Neural progenitor cell (in vitro differentiated cells): Measurements from ENCODE around the gene SKOR1. TPM values are rescaled to one million over a fixed set of nuclear protein-coding genes. Genes with fewer than 3 reads are reported as not detected.

Experiments used
- DNase-seq: peaks from one replicate; pipeline ENCODE4 v3.0.0-alpha.2; 2016; ENCODE audit warnings: low spot score
- H2AFZ ChIP-seq: fragments of 200-600 bp; sonication (generic); replicated peaks from 2 replicates; pipeline ENCODE4 v1.6.1; 2016; ENCODE audit warnings: antibody characterized with exemption
- H3F3A ChIP-seq: fragments of 200-600 bp; sonication (generic); 2 replicates; pipeline ENCODE4 v1.6.1; 2016; ENCODE audit warnings: antibody characterized with exemption, low read depth
- H3K27ac ChIP-seq: fragments of 200-600 bp; sonication (generic); 2 replicates; pipeline ENCODE4 v1.5.1; 2016; ENCODE audit warnings: mild to moderate bottlenecking
- H3K27me3 ChIP-seq: fragments of 200-600 bp; sonication (generic); 2 replicates; pipeline ENCODE4 v1.6.1; 2016; ENCODE audit warnings: mild to moderate bottlenecking, moderate library complexity
- H3K36me3 ChIP-seq: fragments of 200-600 bp; sonication (generic); 2 replicates; pipeline ENCODE4 v1.5.1; 2016
- H3K4me1 ChIP-seq: fragments of 200-600 bp; sonication (generic); 2 replicates; pipeline ENCODE4 v1.6.1; 2016; ENCODE audit warnings: mixed run types
- H3K4me2 ChIP-seq: fragments of 200-600 bp; sonication (generic); 2 replicates; pipeline ENCODE4 v1.6.1; 2016
- H3K4me3 ChIP-seq: fragments of 200-600 bp; sonication (generic); 2 replicates; pipeline ENCODE4 v1.5.1; 2016
- H3K79me2 ChIP-seq: fragments of 200-600 bp; sonication (generic); 2 replicates; pipeline ENCODE4 v1.6.1; 2016; ENCODE audit warnings: low read depth
- H3K9ac ChIP-seq: fragments of 200-600 bp; sonication (generic); 2 replicates; pipeline ENCODE4 v1.6.1; 2016
- H3K9me3 ChIP-seq: fragments of 200-600 bp; sonication (generic); 2 replicates; pipeline ENCODE4 v1.5.1; 2016; ENCODE audit warnings: low read depth
- H4K20me1 ChIP-seq: fragments of 200-600 bp; sonication (generic); 2 replicates; pipeline ENCODE4 v1.6.1; 2016; ENCODE audit warnings: low read depth
- H3K27ac Mint-ChIP-seq: 3 replicates; pipeline ENCODE4 v1.8.0; 2021; ENCODE audit warnings: mixed read lengths
- H3K27me3 Mint-ChIP-seq: 2 replicates; pipeline ENCODE4 v1.8.0; 2022; ENCODE audit warnings: low read depth, mild to moderate bottlenecking, inconsistent platforms, moderate library complexity, mixed read lengths; ENCODE audit not compliant: insufficient read depth
- H3K36me3 Mint-ChIP-seq: 3 replicates; pipeline ENCODE4 v1.8.0; 2021; ENCODE audit warnings: mixed read lengths
- H3K4me1 Mint-ChIP-seq: 3 replicates; pipeline ENCODE4 v1.8.0; 2021; ENCODE audit warnings: mixed read lengths
- H3K4me3 Mint-ChIP-seq: 3 replicates; pipeline ENCODE4 v1.8.0; 2021; ENCODE audit warnings: mild to moderate bottlenecking, moderate library complexity, mixed read lengths
- H3K9me3 Mint-ChIP-seq: 3 replicates; pipeline ENCODE4 v1.8.0; 2020; ENCODE audit warnings: mixed read lengths
- EZH2 ChIP-seq: fragments of 200-600 bp; sonication (generic); IDR thresholded peaks from 2 replicates; pipeline ENCODE4 v1.6.1; 2017; ENCODE audit warnings: antibody characterized with exemption, mild to moderate bottlenecking, moderate library complexity
- EZH2phosphoT487 ChIP-seq: fragments of 200-600 bp; sonication (generic); IDR thresholded peaks from 2 replicates; pipeline ENCODE4 v1.6.1; 2017; ENCODE audit warnings: antibody characterized with exemption
- total RNA-seq: library from RNA; depleted of rRNA; stranded (reverse); fragments of >200 nt; gene quantifications from 2 replicates; pipeline ENCODE4 v1.2.3, GENCODE V29; 2015; ENCODE audit warnings: low replicate concordance
- TF ChIP-seq, protein P1 (sequence below): fragments of 200-600 bp; sonication (generic); IDR thresholded peaks from 2 replicates; pipeline ENCODE4 v1.5.1; 2017; ENCODE audit warnings: antibody characterized with exemption, mild to moderate bottlenecking

The SKOR1 gene
- total RNA-seq, 1 donor from 2014 or later = 0.51 TPM

DNA sequence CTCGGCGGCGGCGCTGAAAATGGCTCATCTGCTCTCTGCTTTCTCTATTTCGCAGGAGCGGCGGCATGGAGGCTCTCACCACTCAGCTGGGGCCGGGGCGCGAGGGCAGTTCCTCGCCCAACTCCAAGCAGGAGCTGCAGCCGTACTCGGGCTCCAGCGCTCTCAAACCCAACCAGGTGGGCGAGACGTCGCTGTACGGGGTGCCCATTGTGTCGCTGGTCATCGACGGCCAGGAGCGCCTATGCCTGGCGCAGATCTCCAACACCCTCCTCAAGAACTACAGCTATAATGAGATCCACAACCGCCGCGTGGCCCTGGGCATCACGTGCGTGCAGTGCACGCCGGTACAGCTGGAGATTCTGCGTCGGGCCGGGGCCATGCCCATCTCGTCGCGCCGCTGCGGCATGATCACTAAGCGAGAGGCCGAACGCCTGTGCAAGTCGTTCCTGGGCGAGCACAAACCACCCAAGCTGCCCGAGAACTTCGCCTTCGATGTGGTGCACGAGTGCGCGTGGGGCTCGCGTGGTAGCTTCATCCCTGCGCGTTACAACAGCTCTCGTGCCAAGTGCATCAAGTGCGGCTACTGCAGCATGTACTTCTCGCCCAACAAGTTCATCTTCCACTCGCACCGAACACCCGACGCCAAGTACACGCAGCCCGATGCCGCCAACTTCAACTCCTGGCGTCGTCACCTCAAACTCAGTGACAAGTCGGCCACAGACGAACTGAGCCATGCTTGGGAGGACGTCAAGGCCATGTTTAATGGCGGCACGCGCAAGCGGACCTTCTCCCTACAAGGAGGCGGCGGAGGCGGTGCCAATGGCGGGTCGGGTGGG, 790 bp downstream of the SKOR1 start:
- peak; percentile 58 for DNase-seq
- Histone ChIP-seq H3K27me3 (peaks cover 100% of the 10 kb centered on the region), H3F3A (peaks cover 35% of the 10 kb centered on the region), H3K4me1 (peaks cover 56% of the 10 kb centered on the region), H2AFZ (no peak overlapping the region), H3K4me2 (peak overlapping the region; percentile 60), H3K9me3 (no peaks in the 10 kb centered on the region), H3K9ac (no peak overlapping the region), H3K27ac (no peak overlapping the region), H3K79me2 (no peaks in the 10 kb centered on the region), H3K4me3 (peak overlapping the region; percentile 19), H3K36me3 (no peaks in the 10 kb centered on the region), H4K20me1 (peaks cover 82% of the 10 kb centered on the region)
- H3K27me3 Mint-ChIP-seq = peaks cover 73% of the 10 kb centered on the region
- H3K36me3 Mint-ChIP-seq = no peaks in the 10 kb centered on the region
- TF ChIP-seq EZH2phosphoT487 = peak; percentile 99
- peak; percentile 99 for TF ChIP-seq EZH2
- TF ChIP-seq, protein P1, sequence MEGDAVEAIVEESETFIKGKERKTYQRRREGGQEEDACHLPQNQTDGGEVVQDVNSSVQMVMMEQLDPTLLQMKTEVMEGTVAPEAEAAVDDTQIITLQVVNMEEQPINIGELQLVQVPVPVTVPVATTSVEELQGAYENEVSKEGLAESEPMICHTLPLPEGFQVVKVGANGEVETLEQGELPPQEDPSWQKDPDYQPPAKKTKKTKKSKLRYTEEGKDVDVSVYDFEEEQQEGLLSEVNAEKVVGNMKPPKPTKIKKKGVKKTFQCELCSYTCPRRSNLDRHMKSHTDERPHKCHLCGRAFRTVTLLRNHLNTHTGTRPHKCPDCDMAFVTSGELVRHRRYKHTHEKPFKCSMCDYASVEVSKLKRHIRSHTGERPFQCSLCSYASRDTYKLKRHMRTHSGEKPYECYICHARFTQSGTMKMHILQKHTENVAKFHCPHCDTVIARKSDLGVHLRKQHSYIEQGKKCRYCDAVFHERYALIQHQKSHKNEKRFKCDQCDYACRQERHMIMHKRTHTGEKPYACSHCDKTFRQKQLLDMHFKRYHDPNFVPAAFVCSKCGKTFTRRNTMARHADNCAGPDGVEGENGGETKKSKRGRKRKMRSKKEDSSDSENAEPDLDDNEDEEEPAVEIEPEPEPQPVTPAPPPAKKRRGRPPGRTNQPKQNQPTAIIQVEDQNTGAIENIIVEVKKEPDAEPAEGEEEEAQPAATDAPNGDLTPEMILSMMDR = no peak
- peaks cover 34% of the 10 kb centered on the region for H3K4me1 Mint-ChIP-seq
- H3K27ac Mint-ChIP-seq = no peak overlapping the region
- peaks cover 6% of the 10 kb centered on the region for H3K9me3 Mint-ChIP-seq
- H3K4me3 Mint-ChIP-seq = peak overlapping the region; percentile 78

DNA sequence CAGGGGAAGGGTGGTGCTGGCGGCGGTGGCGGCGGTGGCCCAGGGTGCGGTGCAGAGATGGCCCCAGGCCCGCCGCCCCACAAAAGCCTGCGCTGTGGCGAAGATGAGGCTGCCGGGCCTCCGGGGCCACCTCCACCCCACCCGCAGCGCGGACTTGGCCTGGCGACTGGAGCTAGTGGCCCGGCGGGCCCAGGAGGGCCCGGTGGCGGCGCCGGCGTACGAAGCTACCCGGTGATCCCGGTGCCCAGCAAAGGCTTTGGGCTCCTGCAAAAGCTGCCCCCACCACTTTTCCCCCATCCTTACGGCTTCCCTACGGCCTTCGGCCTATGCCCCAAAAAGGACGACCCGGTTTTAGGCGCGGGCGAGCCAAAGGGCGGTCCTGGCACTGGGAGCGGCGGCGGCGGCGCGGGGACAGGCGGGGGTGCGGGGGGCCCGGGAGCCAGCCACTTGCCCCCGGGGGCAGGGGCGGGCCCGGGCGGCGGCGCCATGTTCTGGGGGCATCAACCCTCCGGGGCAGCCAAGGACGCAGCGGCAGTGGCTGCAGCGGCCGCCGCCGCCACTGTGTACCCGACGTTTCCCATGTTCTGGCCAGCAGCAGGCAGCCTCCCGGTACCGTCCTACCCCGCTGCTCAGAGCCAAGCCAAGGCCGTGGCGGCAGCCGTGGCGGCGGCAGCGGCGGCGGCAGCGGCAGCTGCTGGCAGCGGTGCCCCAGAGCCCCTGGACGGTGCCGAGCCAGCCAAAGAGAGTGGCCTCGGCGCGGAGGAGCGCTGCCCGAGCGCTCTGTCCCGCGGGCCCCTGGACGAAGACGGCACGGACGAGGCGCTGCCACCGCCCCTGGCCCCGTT, 1.6 kb downstream of the SKOR1 start:
- Mint-ChIP-seq H3K27me3 (peaks cover 72% of the 10 kb centered on the region), H3K4me1 (peaks cover 28% of the 10 kb centered on the region), H3K9me3 (peaks cover 4% of the 10 kb centered on the region), H3K36me3 (no peaks in the 10 kb centered on the region), H3K27ac (no peak overlapping the region), H3K4me3 (no peak overlapping the region)
- no peaks in the 10 kb centered on the region for H3K9me3 ChIP-seq
- peaks cover 52% of the 10 kb centered on the region for H3K4me1 ChIP-seq
- H3K9ac ChIP-seq = no peak overlapping the region
- peak; percentile 44 for DNase-seq
- H3K4me3 ChIP-seq = no peak overlapping the region
- peak; percentile 7 for TF ChIP-seq EZH2phosphoT487
- TF ChIP-seq, protein P1 = no peak
- peak; percentile 75 for TF ChIP-seq EZH2
- peaks cover 73% of the 10 kb centered on the region for H4K20me1 ChIP-seq
- no peaks in the 10 kb centered on the region for H3K79me2 ChIP-seq
- H3K27me3 ChIP-seq = peaks cover 100% of the 10 kb centered on the region
- H2AFZ ChIP-seq = no peak overlapping the region
- no peaks in the 10 kb centered on the region for H3K36me3 ChIP-seq
- no peak overlapping the region for H3K27ac ChIP-seq
- peak overlapping the region; percentile 77 for H3K4me2 ChIP-seq
- H3F3A ChIP-seq = peaks cover 29% of the 10 kb centered on the region

DNA sequence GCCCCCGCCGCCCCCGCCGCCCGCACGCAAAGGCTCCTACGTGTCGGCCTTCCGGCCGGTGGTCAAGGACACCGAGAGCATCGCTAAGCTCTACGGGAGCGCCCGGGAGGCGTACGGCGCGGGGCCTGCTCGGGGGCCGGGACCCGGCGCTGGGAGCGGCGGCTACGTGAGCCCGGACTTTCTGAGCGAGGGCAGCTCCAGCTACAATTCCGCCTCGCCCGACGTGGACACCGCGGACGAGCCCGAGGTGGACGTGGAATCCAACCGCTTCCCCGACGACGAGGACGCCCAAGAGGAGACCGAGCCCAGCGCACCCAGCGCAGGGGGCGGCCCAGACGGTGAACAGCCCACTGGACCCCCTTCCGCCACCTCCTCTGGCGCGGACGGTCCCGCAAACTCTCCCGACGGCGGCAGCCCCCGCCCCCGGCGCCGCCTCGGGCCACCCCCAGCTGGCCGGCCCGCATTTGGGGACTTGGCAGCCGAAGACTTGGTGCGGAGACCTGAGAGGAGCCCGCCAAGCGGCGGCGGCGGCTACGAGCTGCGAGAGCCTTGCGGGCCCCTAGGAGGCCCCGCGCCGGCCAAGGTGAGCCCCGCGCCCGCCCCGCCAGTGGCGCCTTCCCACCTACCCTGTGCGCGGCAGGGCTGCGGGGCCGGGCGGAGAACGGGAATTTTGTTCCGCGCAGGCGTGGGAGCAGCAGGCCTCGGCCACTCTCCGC, 2.4 kb downstream of the SKOR1 start:
- DNase-seq = peak; percentile 75
- Histone ChIP-seq H3K27me3 (peaks cover 100% of the 10 kb centered on the region), H3K36me3 (no peaks in the 10 kb centered on the region), H3K79me2 (no peaks in the 10 kb centered on the region), H2AFZ (no peak overlapping the region), H3K4me2 (peak overlapping the region; percentile 77), H3K4me1 (peaks cover 53% of the 10 kb centered on the region), H3K27ac (no peak overlapping the region), H3K9me3 (no peaks in the 10 kb centered on the region), H4K20me1 (peaks cover 69% of the 10 kb centered on the region), H3F3A (peaks cover 30% of the 10 kb centered on the region), H3K4me3 (peak overlapping the region; percentile 39), H3K9ac (no peak overlapping the region)
- peaks cover 70% of the 10 kb centered on the region for H3K27me3 Mint-ChIP-seq
- TF ChIP-seq, protein P1 = no peak
- TF ChIP-seq EZH2phosphoT487 (peak; percentile 96), EZH2 (peak; percentile 92)
- peaks cover 4% of the 10 kb centered on the region for H3K9me3 Mint-ChIP-seq
- H3K36me3 Mint-ChIP-seq = no peaks in the 10 kb centered on the region
- no peak overlapping the region for H3K4me3 Mint-ChIP-seq
- H3K4me1 Mint-ChIP-seq = peaks cover 29% of the 10 kb centered on the region
- H3K27ac Mint-ChIP-seq = no peak overlapping the region
